Erythroblast (primary cell): ENCODE measurements around the gene MYL12B.

Experiments used
- GATA1 ChIP-seq: IDR thresholded peaks from 2 replicates; pipeline ENCODE4 v1.6.1; 2011; ENCODE audit warnings: low read depth, mild to moderate bottlenecking, control low read depth, low read length, moderate library complexity
- POLR2A ChIP-seq: IDR thresholded peaks from 2 replicates; pipeline ENCODE4 v1.6.1; 2011; ENCODE audit warnings: mild to moderate bottlenecking, low read length

GRCh38 chr18:3254725-3255124 is 7.2 kb upstream of the MYL12B start:
- TF ChIP-seq POLR2A (no peak), GATA1 (no peak)
